ENCODE data around the gene CEP85L. TPM values are rescaled to one million over a fixed set of nuclear protein-coding genes. Genes with fewer than 3 reads are reported as not detected.

Gene CEP85L
- total RNA-seq, 2 experiments from 2014 or later, result 45.7 to 48.7 TPM

DNA sequence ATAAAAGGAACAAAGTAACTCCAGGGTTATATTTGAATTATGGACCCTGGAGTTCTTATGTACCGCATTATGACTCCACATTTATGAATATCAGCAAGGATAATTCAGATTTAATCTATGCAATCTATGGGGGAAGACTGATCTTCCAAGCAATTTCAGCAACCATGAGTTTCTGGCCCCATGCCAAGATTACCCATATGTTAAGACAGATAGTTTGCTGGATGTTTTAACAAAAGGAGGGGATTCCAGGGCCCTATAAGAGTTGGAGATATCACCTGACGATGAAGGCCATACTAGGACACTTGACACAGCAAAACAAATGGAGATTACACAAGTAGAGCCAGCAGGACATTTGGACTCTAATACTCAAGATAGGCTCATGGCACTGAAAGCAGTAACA lies 149.2 kb downstream of the CEP85L start:
- Mint-ChIP-seq H3K4me1 (ENCODE audit: low read depth) (no peaks in the 10 kb centered on the region), H3K4me3 (no peak overlapping the region), H3K27ac (no peak overlapping the region), H3K36me3 (ENCODE audit: low read depth) (peaks cover 52% of the 10 kb centered on the region), H3K27me3 (ENCODE audit: low read depth) (no peaks in the 10 kb centered on the region), H3K9me3 (ENCODE audit: insufficient read depth) (peaks cover 4% of the 10 kb centered on the region)
- ChIA-PET POLR2A (no interaction called here), CTCF (interaction anchor here (1.3 kb wide), 1 partner anchor 12 kb away, joined by 3 read pairs; no protein-coding TSS in a partner anchor)
- ATAC-seq (no peak), DNase-seq (no peak)

GRCh38 chr6:118501765-118502164 lies 149.6 kb downstream of the CEP85L start:
- no peak overlapping the region for H3K4me3 Mint-ChIP-seq
- no peaks in the 10 kb centered on the region for H3K27me3 Mint-ChIP-seq (ENCODE audit: low read depth)
- peaks cover 4% of the 10 kb centered on the region for H3K9me3 Mint-ChIP-seq (ENCODE audit: insufficient read depth)
- POLR2A ChIA-PET, result no interaction called here
- no peak overlapping the region for H3K27ac Mint-ChIP-seq
- no peak for ATAC-seq
- CTCF ChIA-PET, result interaction anchor here (0.7 kb wide), 1 partner anchor 10 kb away, joined by 3 read pairs; no protein-coding TSS in a partner anchor
- H3K36me3 Mint-ChIP-seq (ENCODE audit: low read depth), result peaks cover 56% of the 10 kb centered on the region
- DNase-seq, result no peak
- no peaks in the 10 kb centered on the region for H3K4me1 Mint-ChIP-seq (ENCODE audit: low read depth)

GRCh38 chr6:118501099-118501498 lies 150.3 kb downstream of the CEP85L start:
- ATAC-seq (no peak), DNase-seq (no peak)
- Mint-ChIP-seq H3K9me3 (ENCODE audit: insufficient read depth) (peaks cover 4% of the 10 kb centered on the region), H3K27ac (no peak overlapping the region), H3K36me3 (ENCODE audit: low read depth) (peaks cover 57% of the 10 kb centered on the region), H3K4me3 (no peak overlapping the region), H3K27me3 (ENCODE audit: low read depth) (no peaks in the 10 kb centered on the region), H3K4me1 (ENCODE audit: low read depth) (no peaks in the 10 kb centered on the region)
- CTCF ChIA-PET, result interaction anchor here (0.7 kb wide), 1 partner anchor 10 kb away, joined by 3 read pairs; no protein-coding TSS in a partner anchor
- POLR2A ChIA-PET, result no interaction called here

GRCh38 chr6:118500130-118501015 lies 151.0 kb downstream of the CEP85L start:
- Mint-ChIP-seq H3K4me3 (no peak overlapping the region), H3K27me3 (ENCODE audit: low read depth) (no peaks in the 10 kb centered on the region), H3K9me3 (ENCODE audit: insufficient read depth) (peaks cover 4% of the 10 kb centered on the region), H3K27ac (no peak overlapping the region), H3K4me1 (ENCODE audit: low read depth) (no peaks in the 10 kb centered on the region), H3K36me3 (ENCODE audit: low read depth) (peaks cover 64% of the 10 kb centered on the region)
- CTCF ChIA-PET, result no interaction called here
- ATAC-seq (no peak), DNase-seq (no peak)
- POLR2A ChIA-PET, result no interaction called here

GRCh38 chr6:118495485-118496280 lies 155.7 kb downstream of the CEP85L start:
- H3K27ac Mint-ChIP-seq, result no peak overlapping the region
- H3K9me3 Mint-ChIP-seq (ENCODE audit: insufficient read depth), result peaks cover 3% of the 10 kb centered on the region
- ChIA-PET CTCF (no interaction called here), POLR2A (no interaction called here)
- peaks cover 1% of the 10 kb centered on the region for H3K4me1 Mint-ChIP-seq (ENCODE audit: low read depth)
- ATAC-seq (no peak), DNase-seq (no peak)
- no peaks in the 10 kb centered on the region for H3K27me3 Mint-ChIP-seq (ENCODE audit: low read depth)
- H3K36me3 Mint-ChIP-seq (ENCODE audit: low read depth), result peaks cover 64% of the 10 kb centered on the region
- no peak overlapping the region for H3K4me3 Mint-ChIP-seq

- H3K36me3 Mint-ChIP-seq (ENCODE audit: low read depth), result peaks cover 75% of the 10 kb centered on the region
- peaks cover 12% of the 10 kb centered on the region for H3K9me3 Mint-ChIP-seq (ENCODE audit: insufficient read depth)
- no peaks in the 10 kb centered on the region for H3K27me3 Mint-ChIP-seq (ENCODE audit: low read depth)
- no peak overlapping the region for H3K4me3 Mint-ChIP-seq
- ATAC-seq, result no peak
- ChIA-PET CTCF (no interaction called here), POLR2A (no interaction called here)
- peaks cover 1% of the 10 kb centered on the region for H3K4me1 Mint-ChIP-seq (ENCODE audit: low read depth)
- DNase-seq, result no peak
- no peak overlapping the region for H3K27ac Mint-ChIP-seq
Observed at GRCh38 chr6:118494091-118494490, 157.3 kb downstream of the CEP85L start.

DNA sequence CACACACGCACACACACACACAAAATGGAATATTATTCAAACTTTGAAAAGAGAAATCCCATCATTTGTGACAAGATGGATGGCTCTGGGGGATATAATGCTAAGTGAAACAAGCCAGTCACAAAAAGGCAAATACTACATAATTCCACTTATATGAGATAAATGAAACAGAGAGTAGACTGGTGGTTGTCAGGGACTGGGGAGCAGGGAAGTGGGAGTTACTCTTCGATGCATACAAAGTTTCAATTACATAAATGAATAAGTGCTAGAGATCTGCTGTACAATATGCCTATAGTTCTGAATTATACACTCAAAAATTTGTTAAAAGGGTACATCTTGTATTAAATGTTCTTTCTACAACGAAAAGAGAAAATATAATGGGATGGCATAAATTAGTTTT lies 161.4 kb downstream of the CEP85L start:
- Mint-ChIP-seq H3K27me3 (ENCODE audit: low read depth) (no peaks in the 10 kb centered on the region), H3K9me3 (ENCODE audit: insufficient read depth) (peaks cover 23% of the 10 kb centered on the region), H3K27ac (no peak overlapping the region), H3K36me3 (ENCODE audit: low read depth) (peaks cover 76% of the 10 kb centered on the region), H3K4me1 (ENCODE audit: low read depth) (peaks cover 5% of the 10 kb centered on the region), H3K4me3 (no peak overlapping the region)
- ChIA-PET CTCF (no interaction called here), POLR2A (no interaction called here)
- DNase-seq, result no peak
- ATAC-seq, result no peak

DNA sequence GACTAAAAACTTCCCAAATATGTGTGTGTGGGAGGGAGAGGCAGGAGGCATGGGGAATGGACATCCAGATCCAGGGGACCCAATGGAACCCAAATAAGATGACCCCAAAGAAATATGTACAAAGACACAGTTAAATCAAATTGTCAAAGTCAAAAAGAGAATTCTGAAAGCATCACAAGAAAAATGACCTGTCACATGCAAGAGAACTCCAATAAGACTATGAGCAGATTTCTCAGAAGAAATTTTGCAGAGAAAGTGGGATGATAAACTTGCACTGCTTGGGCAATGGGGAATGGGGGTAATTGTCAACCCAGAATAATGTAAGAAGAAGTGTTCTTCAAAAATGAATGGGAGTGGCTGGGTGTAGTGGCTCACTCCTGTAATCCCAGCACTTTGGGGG lies 162.8 kb downstream of the CEP85L start:
- ATAC-seq (no peak), DNase-seq (no peak)
- peaks cover 5% of the 10 kb centered on the region for H3K4me1 Mint-ChIP-seq (ENCODE audit: low read depth)
- POLR2A ChIA-PET, result no interaction called here
- H3K9me3 Mint-ChIP-seq (ENCODE audit: insufficient read depth), result peaks cover 23% of the 10 kb centered on the region
- H3K27me3 Mint-ChIP-seq (ENCODE audit: low read depth), result no peaks in the 10 kb centered on the region
- CTCF ChIA-PET, result interaction anchor here (0.6 kb wide), 1 partner anchor 32 kb away, joined by 3 read pairs; no protein-coding TSS in a partner anchor
- H3K4me3 Mint-ChIP-seq, result no peak overlapping the region
- H3K27ac Mint-ChIP-seq, result no peak overlapping the region
- H3K36me3 Mint-ChIP-seq (ENCODE audit: low read depth), result peaks cover 64% of the 10 kb centered on the region

DNA sequence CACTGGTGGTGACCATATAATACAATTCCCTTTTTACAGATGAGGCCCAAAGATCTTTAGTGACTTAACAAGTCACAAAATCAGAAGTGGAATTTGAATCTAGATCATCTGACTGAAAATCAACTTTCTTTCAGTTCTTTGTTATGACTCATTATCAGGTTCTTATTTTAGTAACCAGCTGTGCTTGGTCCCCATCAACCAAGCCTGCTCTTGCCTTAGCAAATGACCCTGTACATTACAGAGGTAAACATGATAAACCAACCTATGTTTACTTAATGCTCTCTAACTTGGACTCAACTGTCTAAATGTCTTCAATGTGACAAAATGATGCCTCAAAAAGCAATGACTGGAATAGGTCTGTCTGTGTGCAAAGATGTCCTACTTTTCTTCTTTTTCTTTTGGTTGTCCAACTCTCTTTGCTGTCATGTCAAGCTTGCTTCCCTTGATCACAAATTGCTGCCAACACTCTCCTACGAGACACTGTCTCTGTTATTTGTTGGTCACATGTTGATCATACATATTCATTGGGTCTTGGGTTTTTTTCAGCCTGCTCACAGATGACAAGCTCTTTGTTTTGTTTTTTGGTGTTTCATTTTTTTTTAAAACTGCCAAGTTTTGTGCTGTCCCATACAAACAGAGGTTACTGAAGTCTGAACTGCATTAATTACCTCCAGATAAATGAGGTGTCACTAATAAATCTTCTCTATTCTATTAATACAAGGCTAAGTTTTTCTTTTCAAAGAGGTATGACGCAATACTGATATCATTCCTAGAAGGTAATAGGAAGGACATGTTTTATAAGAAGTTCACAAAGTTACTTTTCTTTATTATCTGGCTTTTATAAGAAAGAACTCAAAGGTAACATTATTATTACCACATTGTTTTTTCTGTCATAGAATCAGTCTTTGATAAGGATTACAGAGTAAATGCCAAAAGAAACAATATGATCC lies 165.5 kb downstream of the CEP85L start:
- Mint-ChIP-seq H3K9me3 (ENCODE audit: insufficient read depth) (peaks cover 23% of the 10 kb centered on the region), H3K27ac (no peak overlapping the region), H3K27me3 (ENCODE audit: low read depth) (no peaks in the 10 kb centered on the region), H3K4me1 (ENCODE audit: low read depth) (peaks cover 4% of the 10 kb centered on the region), H3K4me3 (no peak overlapping the region), H3K36me3 (ENCODE audit: low read depth) (peaks cover 52% of the 10 kb centered on the region)
- ChIA-PET CTCF (no interaction called here), POLR2A (no interaction called here)
- ATAC-seq (no peak), DNase-seq (no peak)

- peaks cover 23% of the 10 kb centered on the region for H3K36me3 Mint-ChIP-seq (ENCODE audit: low read depth)
- ATAC-seq (no peak), DNase-seq (no peak)
- no peaks in the 10 kb centered on the region for H3K9me3 Mint-ChIP-seq (ENCODE audit: insufficient read depth)
- no peaks in the 10 kb centered on the region for H3K27me3 Mint-ChIP-seq (ENCODE audit: low read depth)
- H3K4me3 Mint-ChIP-seq, result no peak overlapping the region
- H3K27ac Mint-ChIP-seq, result no peak overlapping the region
- no peaks in the 10 kb centered on the region for H3K4me1 Mint-ChIP-seq (ENCODE audit: low read depth)
- CTCF ChIA-PET, result interaction anchor here (0.9 kb wide), 1 partner anchor 82 kb away, joined by 3 read pairs; no protein-coding TSS in a partner anchor
- POLR2A ChIA-PET, result no interaction called here
Observed at GRCh38 chr6:118476551-118476950, 174.8 kb downstream of the CEP85L start.

DNA sequence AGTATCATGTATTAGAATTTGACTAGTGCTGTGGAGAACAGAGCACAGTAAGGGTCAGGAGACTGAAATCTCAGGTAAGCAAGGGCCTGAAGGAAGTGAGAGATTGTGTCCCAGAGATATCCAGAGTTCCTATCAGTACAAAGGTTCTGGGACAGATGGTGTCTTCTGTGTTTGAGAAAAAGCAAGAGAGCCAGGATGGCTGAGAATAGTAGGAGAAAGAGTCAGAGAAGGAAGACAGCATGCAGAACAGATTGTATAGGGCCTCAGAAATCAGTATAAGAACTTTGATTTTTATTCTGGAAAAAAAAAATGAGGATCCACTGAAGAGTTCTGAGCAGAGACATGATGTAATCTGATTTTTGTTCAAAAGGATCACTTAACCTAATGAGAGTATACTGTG lies 178.1 kb downstream of the CEP85L start:
- no peaks in the 10 kb centered on the region for H3K27me3 Mint-ChIP-seq (ENCODE audit: low read depth)
- ATAC-seq, result no peak
- no peak overlapping the region for H3K4me3 Mint-ChIP-seq
- no peaks in the 10 kb centered on the region for H3K9me3 Mint-ChIP-seq (ENCODE audit: insufficient read depth)
- ChIA-PET CTCF (interaction anchor here (1.4 kb wide), 1 partner anchor 17 kb away, joined by 3 read pairs; no protein-coding TSS in a partner anchor), POLR2A (no interaction called here)
- DNase-seq, result no peak
- no peak overlapping the region for H3K27ac Mint-ChIP-seq
- no peaks in the 10 kb centered on the region for H3K4me1 Mint-ChIP-seq (ENCODE audit: low read depth)
- peaks cover 28% of the 10 kb centered on the region for H3K36me3 Mint-ChIP-seq (ENCODE audit: low read depth)

Data from activated CD8-positive, alpha-beta T cell treated with anti-CD3 and anti-CD28 coated beads, Interleukin-2, amount 10 ng/mL, durations not matched to agents 7 days and 5 days (primary cell).